Measurements from ENCODE around the gene NMRK2. TPM values are rescaled to one million over a fixed set of nuclear protein-coding genes. Genes with fewer than 3 reads are reported as not detected.
"Not testable (repeated sequence)": the region's sequence is repeated elsewhere in the genome, so short reads cannot be mapped to it uniquely, and the experiment has no call there.

The NMRK2 gene
- polyA plus RNA-seq, 6 donors from 2014 or later = not detected

DNA sequence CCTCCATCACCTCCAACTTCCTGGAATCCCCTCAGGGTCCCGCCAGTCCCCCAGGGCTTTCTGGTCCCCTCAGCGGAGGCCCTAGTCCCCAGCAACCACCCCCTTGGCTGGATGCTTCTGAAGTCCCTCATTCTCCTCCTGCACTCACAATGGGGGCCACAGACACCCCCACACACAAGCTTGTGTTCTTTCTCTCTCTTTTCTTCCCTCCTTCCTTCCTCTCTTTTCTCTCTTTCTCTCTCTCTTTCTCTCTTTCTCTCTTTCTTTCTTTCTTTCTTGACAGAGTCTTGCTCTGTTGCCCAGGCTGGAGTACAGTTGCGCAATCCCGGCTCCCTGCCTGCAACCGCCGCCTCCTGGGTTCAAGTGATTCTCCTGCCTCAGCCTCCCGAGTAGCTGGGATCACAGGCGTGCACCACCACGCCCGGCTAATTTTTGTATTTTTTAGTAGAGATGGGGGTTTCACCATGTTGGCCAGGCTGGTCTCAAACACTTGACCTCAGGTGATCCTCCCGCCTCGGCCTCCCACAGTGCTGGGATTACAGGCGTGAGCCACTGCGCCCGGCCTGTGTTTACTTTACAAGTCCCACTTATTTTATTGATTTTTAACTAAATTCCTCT is 14.6 kb downstream of the NMRK2 start:
- not testable (repeated sequence) for H3K27ac Mint-ChIP-seq; DNase-seq; H3K4me3 Mint-ChIP-seq; ATAC-seq (ENCODE audit: low read depth in 2 of 2); H3K9me3 Mint-ChIP-seq; H3K36me3 Mint-ChIP-seq
- Mint-ChIP-seq H3K4me1 (peaks cover 8 to 13% (median 10%) of the 10 kb centered on the region in 3 donors), H3K27me3 (peaks cover 4 to 12% (median 9%) of the 10 kb centered on the region in 3 donors)

DNA sequence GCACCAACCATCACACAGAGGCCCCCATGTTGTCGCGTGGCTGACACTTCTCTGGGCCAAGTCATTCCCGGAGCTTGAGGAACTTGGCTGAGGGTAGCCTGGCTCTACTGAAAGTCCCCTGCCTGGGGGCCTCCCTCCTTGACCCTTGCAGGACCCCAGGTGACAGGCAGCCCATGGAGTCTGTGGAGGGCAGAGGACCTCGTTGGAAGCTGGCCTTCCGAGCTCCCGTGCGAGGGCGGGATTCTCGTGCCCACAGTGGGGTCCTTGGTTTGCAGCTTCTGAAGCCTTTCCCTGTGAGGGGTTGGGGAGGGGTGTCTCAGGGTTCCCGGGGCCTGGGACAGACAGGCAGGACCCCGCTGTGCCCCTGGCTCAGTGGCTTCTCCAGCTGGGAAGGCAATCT is 16.4 kb downstream of the NMRK2 start:
- ATAC-seq (ENCODE audit: low read depth in 2 of 2) = no peak
- H3K4me1 Mint-ChIP-seq = peaks cover 8 to 12% (median 10%) of the 10 kb centered on the region in 3 donors
- no peak for DNase-seq
- H3K27ac Mint-ChIP-seq = no peak overlapping the region
- peaks cover 2 to 12% (median 9%) of the 10 kb centered on the region in 3 donors for H3K27me3 Mint-ChIP-seq
- peaks cover 0 to 3% (median 0%) of the 10 kb centered on the region in 7 donors for H3K9me3 Mint-ChIP-seq
- H3K4me3 Mint-ChIP-seq = no peak overlapping the region
- H3K36me3 Mint-ChIP-seq = no peaks in the 10 kb centered on the region

GRCh38 chr19:3949997-3950859 is 17.4 kb downstream of the NMRK2 start:
- H3K4me3 Mint-ChIP-seq = peak overlapping the region in 3 of 8 donors; percentile 12 to 63 (median 35)
- H3K9me3 Mint-ChIP-seq = peaks cover 0 to 3% (median 0%) of the 10 kb centered on the region in 7 donors
- ATAC-seq (ENCODE audit: low read depth in 2 of 2) (no peak), DNase-seq (no peak)
- no peak overlapping the region for H3K27ac Mint-ChIP-seq
- peaks cover 0 to 12% (median 9%) of the 10 kb centered on the region in 3 donors for H3K27me3 Mint-ChIP-seq
- H3K36me3 Mint-ChIP-seq = no peaks in the 10 kb centered on the region
- H3K4me1 Mint-ChIP-seq = peaks cover 8 to 12% (median 10%) of the 10 kb centered on the region in 3 donors

- H3K9me3 Mint-ChIP-seq = peaks cover 0 to 3% (median 0%) of the 10 kb centered on the region in 7 donors
- no peaks in the 10 kb centered on the region for H3K36me3 Mint-ChIP-seq
- ATAC-seq (ENCODE audit: low read depth in 2 of 2) = peak in 1 of 2 donors; percentile 18
- H3K27ac Mint-ChIP-seq = peak overlapping the region in 3 of 6 donors; percentile 5 to 59 (median 42)
- DNase-seq = no peak
- H3K4me3 Mint-ChIP-seq = peak overlapping the region; percentile 61 to 86 (median 76)
- H3K4me1 Mint-ChIP-seq = peaks cover 8 to 12% (median 10%) of the 10 kb centered on the region in 3 donors
- H3K27me3 Mint-ChIP-seq = peaks cover 0 to 12% (median 9%) of the 10 kb centered on the region in 3 donors
Observed at GRCh38 chr19:3950871-3951861, 18.3 kb downstream of the NMRK2 start.

DNA sequence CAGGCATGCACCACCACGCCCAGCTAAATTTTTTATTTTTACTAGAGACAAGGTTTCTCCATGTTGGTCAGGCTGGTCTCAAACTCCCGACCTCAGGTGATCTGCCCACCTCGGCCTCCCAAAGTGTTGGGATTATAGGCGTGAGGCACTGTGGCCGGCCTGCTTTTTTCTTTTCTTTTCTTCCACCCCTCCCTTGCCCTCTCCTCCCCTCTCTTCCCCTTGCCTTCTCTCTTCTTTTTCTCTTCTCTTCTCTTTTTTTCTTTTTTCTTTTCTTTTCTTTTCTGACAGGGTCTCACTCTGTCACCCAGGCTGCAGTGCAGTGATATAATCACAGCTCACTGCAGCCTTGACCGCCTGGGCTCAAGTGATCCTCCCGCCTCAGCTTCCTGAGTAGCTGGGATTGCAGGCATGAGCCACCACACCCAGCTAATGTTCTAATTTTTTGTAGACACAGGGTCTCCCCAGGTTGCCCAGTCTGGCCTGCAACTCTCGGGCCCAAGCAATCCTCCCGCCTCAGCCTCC is 19.9 kb downstream of the NMRK2 start:
- H3K36me3 Mint-ChIP-seq; H3K4me1 Mint-ChIP-seq; H3K27me3 Mint-ChIP-seq; ATAC-seq (ENCODE audit: low read depth in 2 of 2); DNase-seq; H3K9me3 Mint-ChIP-seq: not testable (repeated sequence)
- Mint-ChIP-seq H3K4me3 (peak overlapping the region in 3 of 8 donors; percentile 25 to 66 (median 56)), H3K27ac (peak overlapping the region in 2 of 6 donors; percentile 37 to 82)

DNA sequence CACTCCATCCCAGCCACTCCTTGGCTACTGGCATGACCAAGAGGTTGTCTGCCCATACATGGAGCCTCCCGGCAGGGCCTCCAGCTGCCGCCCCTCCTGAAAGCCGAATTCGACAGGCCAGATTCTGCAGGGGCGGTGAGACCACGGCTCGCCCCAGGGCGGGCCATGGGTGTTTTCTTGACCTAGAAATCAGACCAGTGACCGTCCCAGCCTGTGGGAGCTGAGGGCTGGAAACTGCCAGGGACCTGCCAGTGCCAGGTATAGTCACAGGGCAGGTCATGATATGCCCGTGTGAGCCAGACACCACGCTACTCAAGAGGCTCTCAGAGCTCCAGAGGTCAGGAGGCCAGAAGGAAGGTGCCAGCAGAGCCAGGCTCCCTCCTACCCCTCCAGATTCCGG is 21.2 kb downstream of the NMRK2 start:
- Mint-ChIP-seq H3K27ac (no peak overlapping the region), H3K4me3 (no peak overlapping the region), H3K36me3 (no peaks in the 10 kb centered on the region), H3K4me1 (peaks cover 8 to 10% (median 8%) of the 10 kb centered on the region in 3 donors), H3K9me3 (no peaks in the 10 kb centered on the region), H3K27me3 (peaks cover 0 to 5% (median 0%) of the 10 kb centered on the region in 3 donors)
- ATAC-seq (ENCODE audit: low read depth in 2 of 2) = no peak
- DNase-seq = no peak

GRCh38 chr19:3955276-3955675 is 22.4 kb downstream of the NMRK2 start:
- not testable (repeated sequence) for H3K4me1 Mint-ChIP-seq; H3K36me3 Mint-ChIP-seq; H3K4me3 Mint-ChIP-seq; H3K9me3 Mint-ChIP-seq; ATAC-seq (ENCODE audit: low read depth in 2 of 2); H3K27me3 Mint-ChIP-seq; DNase-seq
- H3K27ac Mint-ChIP-seq = peak overlapping the region in 1 of 6 donors; percentile 38

- no peak for ATAC-seq (ENCODE audit: low read depth in 2 of 2)
- no peaks in the 10 kb centered on the region for H3K9me3 Mint-ChIP-seq
Observed at GRCh38 chr19:3955688-3956087, 22.8 kb downstream of the NMRK2 start.

DNA sequence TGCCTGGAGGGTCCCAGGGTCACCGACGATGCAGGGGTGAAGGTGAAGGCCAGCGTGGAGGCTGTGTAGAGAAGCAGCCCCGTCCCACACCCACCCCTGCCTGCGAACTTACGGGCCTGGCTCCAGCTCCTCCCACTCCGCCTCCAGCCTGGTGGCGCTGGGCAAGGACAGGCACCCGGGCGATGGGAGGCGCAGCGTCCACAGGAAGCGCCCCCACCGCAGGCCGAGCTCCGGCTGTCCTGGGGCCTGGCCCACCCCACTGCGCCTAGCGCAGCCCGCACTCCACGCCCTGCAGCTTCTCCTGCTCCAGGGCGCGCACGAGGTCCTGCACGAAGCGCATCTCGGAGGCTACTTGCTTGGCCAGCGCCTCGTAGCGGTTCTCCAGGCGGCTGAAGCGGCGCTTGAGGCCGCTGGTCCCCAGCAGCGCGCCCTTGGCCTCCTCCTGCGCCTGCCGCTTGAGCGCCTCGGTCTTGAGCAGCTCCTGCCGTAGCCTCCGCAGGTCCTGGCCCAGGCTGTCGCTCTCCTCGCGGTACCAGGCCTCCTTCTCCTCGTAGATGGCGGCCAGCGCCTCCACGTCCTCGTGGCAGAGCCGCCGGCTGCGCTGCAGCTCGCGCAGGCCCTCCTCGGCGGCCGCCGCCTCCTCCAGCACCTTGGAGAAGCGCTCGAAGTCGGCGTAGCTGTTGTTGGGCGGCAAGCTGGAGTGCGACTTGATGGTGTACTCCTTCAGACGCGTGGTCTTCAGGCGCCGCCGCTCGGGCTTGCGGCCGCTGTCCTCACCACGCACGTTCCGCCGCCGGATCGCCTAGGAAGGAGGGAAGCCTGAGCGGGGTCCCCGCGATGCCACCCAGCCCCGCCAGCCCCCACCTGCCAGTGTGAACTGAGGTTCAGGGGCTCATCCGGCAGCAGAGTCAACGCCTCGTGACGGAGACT is 26.2 kb downstream of the NMRK2 start:
- Mint-ChIP-seq H3K9me3 (no peaks in the 10 kb centered on the region), H3K27me3 (no peaks in the 10 kb centered on the region), H3K4me1 (no peaks in the 10 kb centered on the region), H3K36me3 (no peaks in the 10 kb centered on the region), H3K27ac (no peak overlapping the region), H3K4me3 (no peak overlapping the region)
- DNase-seq (no peak), ATAC-seq (ENCODE audit: low read depth in 2 of 2) (no peak)

More at GRCh38 chr19:3955688-3956087, 22.8 kb downstream of the NMRK2 start:
- Mint-ChIP-seq H3K27ac (peak overlapping the region in 1 of 6 donors; percentile 38), H3K27me3 (peaks cover 0 to 5% (median 0%) of the 10 kb centered on the region in 3 donors), H3K4me1 (peaks cover 8 to 10% (median 8%) of the 10 kb centered on the region in 3 donors), H3K4me3 (no peak overlapping the region), H3K36me3 (no peaks in the 10 kb centered on the region)
- no peak for DNase-seq

- no peaks in the 10 kb centered on the region for H3K9me3 Mint-ChIP-seq
- ATAC-seq (ENCODE audit: low read depth in 2 of 2) = no peak
- no peak overlapping the region for H3K4me3 Mint-ChIP-seq
- no peak overlapping the region for H3K27ac Mint-ChIP-seq
- no peak for DNase-seq
- no peaks in the 10 kb centered on the region for H3K4me1 Mint-ChIP-seq
- no peaks in the 10 kb centered on the region for H3K36me3 Mint-ChIP-seq
- H3K27me3 Mint-ChIP-seq = no peaks in the 10 kb centered on the region
Observed at GRCh38 chr19:3959766-3960131, 26.9 kb downstream of the NMRK2 start.

DNA sequence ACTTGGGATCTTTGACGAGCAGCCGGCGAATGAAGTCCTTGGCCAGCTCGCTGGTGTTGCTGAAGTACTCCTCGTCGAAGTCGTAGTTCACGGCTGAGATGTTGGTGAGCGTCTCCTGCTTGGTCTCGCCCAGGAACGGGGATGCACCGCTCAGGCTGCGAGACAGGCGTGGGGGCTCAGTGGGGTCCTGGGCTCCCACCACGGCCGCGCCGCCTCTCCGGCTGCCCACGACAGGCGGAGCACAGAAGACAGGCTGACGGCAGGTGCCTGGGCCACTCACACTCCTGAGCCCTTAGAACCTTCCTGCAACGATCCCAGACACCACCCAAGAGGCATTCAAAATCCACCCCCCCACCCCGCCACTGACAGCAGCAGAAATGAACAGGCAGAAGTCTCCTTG is 28.1 kb downstream of the NMRK2 start:
- ATAC-seq (ENCODE audit: low read depth in 2 of 2) (no peak), DNase-seq (no peak)
- Mint-ChIP-seq H3K27ac (no peak overlapping the region), H3K9me3 (no peaks in the 10 kb centered on the region), H3K36me3 (no peaks in the 10 kb centered on the region), H3K27me3 (no peaks in the 10 kb centered on the region), H3K4me1 (peaks cover 0 to 2% (median 0%) of the 10 kb centered on the region in 3 donors), H3K4me3 (no peak overlapping the region)

All from naive B cell (primary cell).